ENCODE measurements around the gene STRN. TPM values are rescaled to one million over a fixed set of nuclear protein-coding genes. Genes with fewer than 3 reads are reported as not detected.

STRN gene
- total RNA-seq, 3 donors from 2014 or later: 27.2 to 35.1 (median 32.5) TPM

- Histone ChIP-seq H3K4me1 (no peaks in the 10 kb centered on the region), H3K4me3 (no peak overlapping the region), H3K27ac (no peak overlapping the region), H3K27me3 (no peaks in the 10 kb centered on the region), H3K36me3 (no peaks in the 10 kb centered on the region), H3K9me3 (no peaks in the 10 kb centered on the region)
- DNase-seq (ENCODE audit: low spot score in 2 of 2): no peak
- TF ChIP-seq POLR2A (IDR thresholded peaks at IDR 0.05) (no peak), POLR2AphosphoS5 (IDR thresholded peaks at IDR 0.05) (no peak), CTCF (IDR thresholded peaks at IDR 0.05) (no peak)
- intact Hi-C loops (cut with DNase I; ENCODE audit: low total_unique reads): no loop called here
Measured at GRCh38 chr2:36854241-36854640, 112.1 kb downstream of the STRN start.

- intact Hi-C loops (cut with DNase I; ENCODE audit: low total_unique reads): no loop called here
- no peak for TF ChIP-seq POLR2AphosphoS5 (IDR thresholded peaks at IDR 0.05)
- TF ChIP-seq POLR2A (IDR thresholded peaks at IDR 0.05): no peak
- no peak for TF ChIP-seq CTCF (IDR thresholded peaks at IDR 0.05)
- Histone ChIP-seq H3K9me3 (no peaks in the 10 kb centered on the region), H3K27ac (no peak overlapping the region), H3K36me3 (no peaks in the 10 kb centered on the region), H3K4me1 (no peaks in the 10 kb centered on the region), H3K4me3 (no peak overlapping the region), H3K27me3 (no peaks in the 10 kb centered on the region)
- no peak for DNase-seq (ENCODE audit: low spot score in 2 of 2)
Measured at GRCh38 chr2:36849265-36849664, 117.1 kb downstream of the STRN start.

- Histone ChIP-seq H3K27ac (no peak overlapping the region), H3K4me1 (no peaks in the 10 kb centered on the region), H3K36me3 (no peaks in the 10 kb centered on the region), H3K27me3 (no peaks in the 10 kb centered on the region), H3K4me3 (no peak overlapping the region), H3K9me3 (no peaks in the 10 kb centered on the region)
- no peak for DNase-seq (ENCODE audit: low spot score in 2 of 2)
- no peak for TF ChIP-seq POLR2AphosphoS5 (IDR thresholded peaks at IDR 0.05)
- no peak for TF ChIP-seq POLR2A (IDR thresholded peaks at IDR 0.05)
- no peak for TF ChIP-seq CTCF (IDR thresholded peaks at IDR 0.05)
- intact Hi-C loops (cut with DNase I; ENCODE audit: low total_unique reads): no loop called here
Measured at GRCh38 chr2:36843838-36844237, 122.5 kb downstream of the STRN start.

- Histone ChIP-seq H3K4me1 (no peaks in the 10 kb centered on the region), H3K4me3 (no peak overlapping the region), H3K27me3 (no peaks in the 10 kb centered on the region), H3K27ac (no peak overlapping the region), H3K36me3 (no peaks in the 10 kb centered on the region), H3K9me3 (no peaks in the 10 kb centered on the region)
- intact Hi-C loops (cut with DNase I; ENCODE audit: low total_unique reads): no loop called here
- no peak for DNase-seq (ENCODE audit: low spot score in 2 of 2)
- TF ChIP-seq CTCF (IDR thresholded peaks at IDR 0.05): no peak
- TF ChIP-seq POLR2A (IDR thresholded peaks at IDR 0.05): no peak
- no peak for TF ChIP-seq POLR2AphosphoS5 (IDR thresholded peaks at IDR 0.05)
Measured at GRCh38 chr2:36839976-36840617, 126.2 kb downstream of the STRN start.

- no peak overlapping the region for H3K27ac ChIP-seq
- no peaks in the 10 kb centered on the region for H3K36me3 ChIP-seq
- TF ChIP-seq POLR2A (IDR thresholded peaks at IDR 0.05) (no peak), POLR2AphosphoS5 (IDR thresholded peaks at IDR 0.05) (no peak), CTCF (IDR thresholded peaks at IDR 0.05) (no peak)
- no peaks in the 10 kb centered on the region for H3K27me3 ChIP-seq
- no peak overlapping the region for H3K4me3 ChIP-seq
- no peaks in the 10 kb centered on the region for H3K4me1 ChIP-seq
- intact Hi-C loops (cut with DNase I; ENCODE audit: low total_unique reads): no loop called here
- no peak for DNase-seq (ENCODE audit: low spot score in 2 of 2)
- no peaks in the 10 kb centered on the region for H3K9me3 ChIP-seq
Measured at GRCh38 chr2:36834731-36835524, 131.4 kb downstream of the STRN start.

Measured in breast epithelium (tissue), 4 donors.